ENCODE measurements around the gene HACD2.
"Not testable (repeated sequence)": the region's sequence is repeated elsewhere in the genome, so short reads cannot be mapped to it uniquely, and the experiment has no call there.

The HACD2 gene

GRCh38 chr3:123508178-123508577 is 76.7 kb downstream of the HACD2 start:
- no peaks in the 10 kb centered on the region for H3K27me3 ChIP-seq (ENCODE audit: insufficient read depth, low read length)

GRCh38 chr3:123505820-123506219 is 79.0 kb downstream of the HACD2 start:
- H2AFZ ChIP-seq (ENCODE audit: low read length, unreplicated experiment): no peak overlapping the region
- H3K79me2 ChIP-seq (ENCODE audit: control insufficient read depth, insufficient read depth, low read length, unreplicated experiment): no peaks in the 10 kb centered on the region
- H3K36me3 ChIP-seq (ENCODE audit: insufficient read depth, low read length): no peaks in the 10 kb centered on the region
- no peaks in the 10 kb centered on the region for H3K4me1 ChIP-seq (ENCODE audit: control insufficient read depth, insufficient read depth, low read length, unreplicated experiment)
- H3K4me3 ChIP-seq (ENCODE audit: low read depth, low read length): no peak overlapping the region
- H3K27ac ChIP-seq (ENCODE audit: low read depth, low read length): no peak overlapping the region
- no peaks in the 10 kb centered on the region for H3K27me3 ChIP-seq (ENCODE audit: insufficient read depth, low read length)

More at GRCh38 chr3:123508178-123508577, 76.7 kb downstream of the HACD2 start:
- no peak overlapping the region for H2AFZ ChIP-seq (ENCODE audit: low read length, unreplicated experiment)
- H3K79me2 ChIP-seq (ENCODE audit: control insufficient read depth, insufficient read depth, low read length, unreplicated experiment): no peaks in the 10 kb centered on the region
- no peaks in the 10 kb centered on the region for H3K36me3 ChIP-seq (ENCODE audit: insufficient read depth, low read length)
- H3K27ac ChIP-seq (ENCODE audit: low read depth, low read length): no peak overlapping the region
- no peaks in the 10 kb centered on the region for H3K4me1 ChIP-seq (ENCODE audit: control insufficient read depth, insufficient read depth, low read length, unreplicated experiment)
- H3K4me3 ChIP-seq (ENCODE audit: low read depth, low read length): no peak overlapping the region

GRCh38 chr3:123503203-123503602 is 81.7 kb downstream of the HACD2 start:
- Histone ChIP-seq H3K4me3 (ENCODE audit: low read depth, low read length) (no peak overlapping the region), H3K4me1 (ENCODE audit: control insufficient read depth, insufficient read depth, low read length, unreplicated experiment) (no peaks in the 10 kb centered on the region), H3K27ac (ENCODE audit: low read depth, low read length) (no peak overlapping the region), H3K36me3 (ENCODE audit: insufficient read depth, low read length) (no peaks in the 10 kb centered on the region), H3K27me3 (ENCODE audit: insufficient read depth, low read length) (no peaks in the 10 kb centered on the region), H2AFZ (ENCODE audit: low read length, unreplicated experiment) (no peak overlapping the region), H3K79me2 (ENCODE audit: control insufficient read depth, insufficient read depth, low read length, unreplicated experiment) (no peaks in the 10 kb centered on the region)

- Histone ChIP-seq H3K4me1 (ENCODE audit: control insufficient read depth, insufficient read depth, low read length, unreplicated experiment) (no peaks in the 10 kb centered on the region), H2AFZ (ENCODE audit: low read length, unreplicated experiment) (no peak overlapping the region), H3K36me3 (ENCODE audit: insufficient read depth, low read length) (no peaks in the 10 kb centered on the region), H3K79me2 (ENCODE audit: control insufficient read depth, insufficient read depth, low read length, unreplicated experiment) (no peaks in the 10 kb centered on the region), H3K27ac (ENCODE audit: low read depth, low read length) (no peak overlapping the region), H3K4me3 (ENCODE audit: low read depth, low read length) (no peak overlapping the region), H3K27me3 (ENCODE audit: insufficient read depth, low read length) (no peaks in the 10 kb centered on the region)
These were observed 85.5 kb downstream of the HACD2 start for GRCh38 chr3:123499322-123499721.

- Histone ChIP-seq H3K27ac (ENCODE audit: low read depth, low read length) (no peak overlapping the region), H3K4me3 (ENCODE audit: low read depth, low read length) (no peak overlapping the region), H3K79me2 (ENCODE audit: control insufficient read depth, insufficient read depth, low read length, unreplicated experiment) (no peaks in the 10 kb centered on the region), H3K36me3 (ENCODE audit: insufficient read depth, low read length) (no peaks in the 10 kb centered on the region), H3K27me3 (ENCODE audit: insufficient read depth, low read length) (no peaks in the 10 kb centered on the region), H2AFZ (ENCODE audit: low read length, unreplicated experiment) (no peak overlapping the region), H3K4me1 (ENCODE audit: control insufficient read depth, insufficient read depth, low read length, unreplicated experiment) (no peaks in the 10 kb centered on the region)
These were observed 86.1 kb downstream of the HACD2 start for GRCh38 chr3:123498761-123499160.

- no peaks in the 10 kb centered on the region for H3K27me3 ChIP-seq (ENCODE audit: insufficient read depth, low read length)
- no peaks in the 10 kb centered on the region for H3K79me2 ChIP-seq (ENCODE audit: control insufficient read depth, insufficient read depth, low read length, unreplicated experiment)
- no peak overlapping the region for H3K4me3 ChIP-seq (ENCODE audit: low read depth, low read length)
- no peak overlapping the region for H2AFZ ChIP-seq (ENCODE audit: low read length, unreplicated experiment)
- no peak overlapping the region for H3K27ac ChIP-seq (ENCODE audit: low read depth, low read length)
- no peaks in the 10 kb centered on the region for H3K36me3 ChIP-seq (ENCODE audit: insufficient read depth, low read length)
- H3K4me1 ChIP-seq (ENCODE audit: control insufficient read depth, insufficient read depth, low read length, unreplicated experiment): no peaks in the 10 kb centered on the region
These were observed 90.9 kb downstream of the HACD2 start for GRCh38 chr3:123493912-123494311.

- Histone ChIP-seq H3K27ac (ENCODE audit: low read depth, low read length) (no peak overlapping the region), H3K27me3 (ENCODE audit: insufficient read depth, low read length) (no peaks in the 10 kb centered on the region), H3K4me1 (ENCODE audit: control insufficient read depth, insufficient read depth, low read length, unreplicated experiment) (no peaks in the 10 kb centered on the region), H3K4me3 (ENCODE audit: low read depth, low read length) (no peak overlapping the region), H2AFZ (ENCODE audit: low read length, unreplicated experiment) (no peak overlapping the region), H3K79me2 (ENCODE audit: control insufficient read depth, insufficient read depth, low read length, unreplicated experiment) (no peaks in the 10 kb centered on the region), H3K36me3 (ENCODE audit: insufficient read depth, low read length) (no peaks in the 10 kb centered on the region)
These were observed 92.8 kb downstream of the HACD2 start for GRCh38 chr3:123491966-123492587.

- no peaks in the 10 kb centered on the region for H3K4me1 ChIP-seq (ENCODE audit: control insufficient read depth, insufficient read depth, low read length, unreplicated experiment)
- no peaks in the 10 kb centered on the region for H3K36me3 ChIP-seq (ENCODE audit: insufficient read depth, low read length)
- H3K79me2 ChIP-seq (ENCODE audit: control insufficient read depth, insufficient read depth, low read length, unreplicated experiment): no peaks in the 10 kb centered on the region
- H2AFZ ChIP-seq (ENCODE audit: low read length, unreplicated experiment): no peak overlapping the region
- H3K4me3 ChIP-seq (ENCODE audit: low read depth, low read length): no peak overlapping the region
- peaks cover 2% of the 10 kb centered on the region; the same call in 1 of the 2 replicates for H3K27me3 ChIP-seq (ENCODE audit: insufficient read depth, low read length)
- H3K27ac ChIP-seq (ENCODE audit: low read depth, low read length): no peak overlapping the region
These were observed 95.4 kb downstream of the HACD2 start for GRCh38 chr3:123489400-123490004.

GRCh38 chr3:123488645-123489347 is 96.1 kb downstream of the HACD2 start:
- Histone ChIP-seq H2AFZ (ENCODE audit: low read length, unreplicated experiment) (no peak overlapping the region), H3K36me3 (ENCODE audit: insufficient read depth, low read length) (no peaks in the 10 kb centered on the region), H3K4me1 (ENCODE audit: control insufficient read depth, insufficient read depth, low read length, unreplicated experiment) (no peaks in the 10 kb centered on the region), H3K27ac (ENCODE audit: low read depth, low read length) (no peak overlapping the region), H3K79me2 (ENCODE audit: control insufficient read depth, insufficient read depth, low read length, unreplicated experiment) (no peaks in the 10 kb centered on the region), H3K4me3 (ENCODE audit: low read depth, low read length) (no peak overlapping the region), H3K27me3 (ENCODE audit: insufficient read depth, low read length) (peaks cover 4% of the 10 kb centered on the region; the same call in 1 of the 2 replicates)

- H3K4me3 ChIP-seq (ENCODE audit: low read depth, low read length); H3K27ac ChIP-seq (ENCODE audit: low read depth, low read length); H3K27me3 ChIP-seq (ENCODE audit: insufficient read depth, low read length); H3K36me3 ChIP-seq (ENCODE audit: insufficient read depth, low read length); H3K4me1 ChIP-seq (ENCODE audit: control insufficient read depth, insufficient read depth, low read length, unreplicated experiment); H2AFZ ChIP-seq (ENCODE audit: low read length, unreplicated experiment); H3K79me2 ChIP-seq (ENCODE audit: control insufficient read depth, insufficient read depth, low read length, unreplicated experiment): not testable (repeated sequence)
These were observed 97.8 kb downstream of the HACD2 start for GRCh38 chr3:123487063-123487462.

GRCh38 chr3:123486460-123486859 is 98.4 kb downstream of the HACD2 start:
- Histone ChIP-seq H3K4me1 (ENCODE audit: control insufficient read depth, insufficient read depth, low read length, unreplicated experiment) (no peaks in the 10 kb centered on the region), H3K36me3 (ENCODE audit: insufficient read depth, low read length) (no peaks in the 10 kb centered on the region), H3K4me3 (ENCODE audit: low read depth, low read length) (no peak overlapping the region), H3K27ac (ENCODE audit: low read depth, low read length) (no peak overlapping the region), H2AFZ (ENCODE audit: low read length, unreplicated experiment) (no peak overlapping the region), H3K27me3 (ENCODE audit: insufficient read depth, low read length) (peaks cover 4% of the 10 kb centered on the region; the same call in 1 of the 2 replicates), H3K79me2 (ENCODE audit: control insufficient read depth, insufficient read depth, low read length, unreplicated experiment) (no peaks in the 10 kb centered on the region)
